Activated T-cell treated with anti-CD3 and anti-CD28 coated beads, Interleukin-2, amount 50 U/mL, for 72 hours (primary cell): ENCODE measurements around the gene ADA. TPM values are rescaled to one million over a fixed set of nuclear protein-coding genes. Genes with fewer than 3 reads are reported as not detected.
"Not testable (repeated sequence)": the region's sequence is repeated elsewhere in the genome, so short reads cannot be mapped to it uniquely, and the experiment has no call there.

Source experiments
- ATAC-seq, 2 donors: fragments of 150-1000 bp; cut with Tn5 transposase; replicated peaks in 1 of 2; 2 replicates each; pipeline ENCODE4 v1.10.0; 2021; ENCODE audit warnings: moderate library complexity in 2 of 2, mild to moderate bottlenecking in 1 of 2
- DNase-seq, 2 donors: peaks; one replicate each; pipeline ENCODE4 v3.0.0; 2021 to 2022; ENCODE audit warnings: mixed read lengths in 1 of 2
- H3K27ac Mint-ChIP-seq: one replicate; pipeline ENCODE4 v1.8.0; 2022; ENCODE audit warnings: mild to moderate bottlenecking, moderate library complexity, mixed read lengths
- H3K27me3 Mint-ChIP-seq: one replicate; pipeline ENCODE4 v1.8.0; 2022; ENCODE audit warnings: low read depth, mixed read lengths
- H3K36me3 Mint-ChIP-seq, 2 donors: one replicate each; pipeline ENCODE4 v1.8.0; 2022; ENCODE audit warnings: mixed read lengths in 2 of 2, mild to moderate bottlenecking in 1 of 2; ENCODE audit not compliant: insufficient read depth in 2 of 2
- H3K4me1 Mint-ChIP-seq: one replicate; pipeline ENCODE4 v1.8.0; 2022; ENCODE audit warnings: low read depth, mixed read lengths
- H3K4me3 Mint-ChIP-seq, 2 donors: one replicate each; pipeline ENCODE4 v1.8.0; 2022; ENCODE audit warnings: mild to moderate bottlenecking in 2 of 2, mixed read lengths in 2 of 2, moderate library complexity in 2 of 2
- H3K9me3 Mint-ChIP-seq, 2 donors: one replicate each; pipeline ENCODE4 v1.8.0; 2022; ENCODE audit warnings: mixed read lengths in 2 of 2
- total RNA-seq, 2 donors: library from RNA; stranded (reverse); gene quantifications; one replicate each; pipeline ENCODE4 v1.2.3, GENCODE V29; 2022

Gene ADA
- total RNA-seq, 2 donors from 2014 or later: 26.7 to 43.4 TPM

DNA sequence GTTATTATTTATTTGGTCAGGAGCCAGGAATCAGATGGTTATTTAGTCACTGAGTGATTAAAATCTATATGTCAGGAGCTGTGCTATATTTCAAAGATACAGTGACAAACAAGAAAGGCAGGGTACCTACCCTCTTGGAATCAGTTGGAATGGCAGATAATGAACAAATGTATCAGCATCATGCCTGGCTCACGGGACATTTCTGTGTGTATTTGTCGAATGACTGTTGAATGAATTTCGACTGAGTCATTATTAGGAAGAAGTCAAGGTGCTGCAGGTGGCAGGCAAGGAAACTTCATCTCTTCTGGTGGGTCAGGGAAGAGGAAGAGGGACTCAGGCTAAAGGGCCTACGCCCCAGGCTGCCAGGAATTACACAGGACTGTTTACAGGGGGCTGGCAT, 55.5 kb downstream of the ADA start:
- ATAC-seq (no peak), DNase-seq (no peak)
- no peaks in the 10 kb centered on the region for H3K9me3 Mint-ChIP-seq
- peaks cover 19% of the 10 kb centered on the region for H3K4me1 Mint-ChIP-seq
- H3K36me3 Mint-ChIP-seq: no peaks in the 10 kb centered on the region
- H3K27me3 Mint-ChIP-seq: no peaks in the 10 kb centered on the region
- H3K27ac Mint-ChIP-seq: no peak overlapping the region
- H3K4me3 Mint-ChIP-seq: no peak overlapping the region

DNA sequence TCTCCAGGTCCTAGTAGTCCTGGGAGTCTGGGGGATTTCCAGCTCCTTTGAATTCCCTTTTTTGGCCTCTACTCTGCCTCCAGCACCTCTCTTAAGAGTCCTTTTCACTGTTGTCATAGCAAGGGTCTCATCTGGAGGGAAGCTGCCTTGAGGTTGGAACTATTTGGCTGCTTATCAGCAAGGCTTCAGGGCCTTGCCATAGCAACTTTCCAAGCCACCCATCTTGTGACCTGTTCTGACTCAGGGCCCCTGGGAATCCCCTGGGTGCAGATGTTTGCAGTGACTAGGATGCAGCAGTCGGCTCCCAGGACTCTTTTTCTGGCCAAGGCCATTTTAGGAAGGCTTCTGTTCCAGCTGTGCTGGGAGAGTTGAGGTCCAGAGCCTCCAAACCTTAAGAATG, 56.8 kb downstream of the ADA start:
- H3K4me3 Mint-ChIP-seq: no peak overlapping the region
- DNase-seq (peak in 1 of 2 donors; percentile 31), ATAC-seq (peak; percentile 59 to 76)
- peaks cover 19% of the 10 kb centered on the region for H3K4me1 Mint-ChIP-seq
- H3K9me3 Mint-ChIP-seq: no peaks in the 10 kb centered on the region
- H3K36me3 Mint-ChIP-seq: no peaks in the 10 kb centered on the region
- no peaks in the 10 kb centered on the region for H3K27me3 Mint-ChIP-seq
- no peak overlapping the region for H3K27ac Mint-ChIP-seq

DNA sequence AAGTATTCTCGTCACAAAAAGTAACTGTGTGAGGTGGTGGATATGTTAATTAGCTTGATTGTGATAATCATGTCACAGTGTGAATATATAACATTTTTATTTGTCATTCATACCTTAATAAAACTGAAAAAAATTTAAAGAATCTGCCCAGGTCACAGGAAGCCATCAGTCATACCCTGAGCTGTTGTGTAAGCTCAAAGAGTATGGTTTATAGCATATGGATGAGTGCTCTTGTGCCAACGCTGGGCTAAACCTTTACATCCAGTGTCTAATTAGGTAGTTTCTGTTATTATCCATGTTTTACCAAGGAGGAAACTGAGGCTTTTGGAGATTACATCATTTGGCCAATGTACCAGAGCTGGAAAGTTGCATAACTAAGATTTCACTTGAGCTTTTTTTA, 57.7 kb downstream of the ADA start:
- DNase-seq (no peak), ATAC-seq (no peak)
- Mint-ChIP-seq H3K4me1 (peaks cover 19% of the 10 kb centered on the region), H3K27ac (no peak overlapping the region), H3K4me3 (no peak overlapping the region), H3K36me3 (no peaks in the 10 kb centered on the region), H3K9me3 (no peaks in the 10 kb centered on the region), H3K27me3 (no peaks in the 10 kb centered on the region)

DNA sequence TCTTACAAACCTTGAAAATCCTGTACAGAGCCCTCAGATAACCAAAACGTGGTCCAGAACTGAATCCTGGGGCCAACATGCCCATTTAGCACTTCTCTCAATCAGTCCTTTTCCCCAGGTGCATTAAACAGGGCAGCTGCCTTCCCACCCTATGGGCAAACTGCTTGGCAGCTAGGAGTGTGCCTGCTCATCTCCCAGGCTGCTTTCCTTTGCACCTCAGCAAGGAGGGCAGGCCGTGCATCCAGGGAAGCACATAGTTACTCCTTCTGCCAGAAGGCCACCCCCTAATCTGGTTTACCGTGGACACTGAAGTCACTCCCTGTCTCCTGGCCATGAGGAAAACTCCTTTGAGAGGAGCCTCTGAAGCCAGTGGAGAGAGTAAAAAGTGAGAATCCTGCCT, 59.1 kb downstream of the ADA start:
- Mint-ChIP-seq H3K36me3 (peaks cover 0 to 1% of the 10 kb centered on the region in 2 donors), H3K4me3 (no peak overlapping the region), H3K9me3 (no peaks in the 10 kb centered on the region), H3K27me3 (no peaks in the 10 kb centered on the region), H3K27ac (no peak overlapping the region), H3K4me1 (peaks cover 8% of the 10 kb centered on the region)
- DNase-seq: no peak
- no peak for ATAC-seq

DNA sequence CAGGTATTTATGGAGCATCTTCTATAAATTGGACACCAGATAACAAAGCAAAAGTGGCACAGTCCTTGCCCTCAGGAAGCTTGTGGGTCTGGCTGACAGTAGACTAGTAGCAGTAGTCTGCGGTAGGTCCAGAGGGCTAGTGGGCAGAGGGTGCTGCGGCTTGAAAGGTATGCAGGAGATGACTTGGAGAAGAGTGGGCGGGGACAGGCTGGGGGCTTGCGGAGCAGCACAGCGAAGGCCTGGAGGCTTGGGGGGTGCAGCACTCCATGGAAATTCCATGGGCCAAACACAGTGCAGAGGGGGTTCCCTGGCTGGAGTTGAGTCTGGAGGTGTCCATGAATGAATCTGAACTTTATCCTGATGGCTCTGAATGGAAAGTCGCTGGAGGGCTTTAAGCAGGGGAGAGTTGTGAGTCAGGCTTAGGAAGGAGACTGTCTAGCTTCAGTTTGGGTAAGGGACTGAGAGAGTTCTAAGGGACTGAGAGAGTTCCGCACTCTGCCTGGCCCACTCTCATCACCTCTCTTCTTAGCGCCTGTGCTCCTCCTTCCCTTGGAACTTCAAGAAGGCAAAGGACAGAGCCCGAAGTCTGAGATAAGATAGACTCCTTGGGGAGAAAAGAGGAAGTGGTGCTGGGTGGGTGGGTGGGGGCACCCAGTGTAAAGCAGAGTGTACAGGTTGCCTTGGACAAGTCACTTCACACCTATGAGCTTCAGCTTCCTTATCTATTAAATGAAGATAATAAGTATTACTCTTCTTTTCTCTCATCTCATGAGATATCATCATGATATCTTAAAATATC, 60.3 kb downstream of the ADA start:
- H3K4me1 Mint-ChIP-seq: peaks cover 8% of the 10 kb centered on the region
- ATAC-seq: no peak

DNA sequence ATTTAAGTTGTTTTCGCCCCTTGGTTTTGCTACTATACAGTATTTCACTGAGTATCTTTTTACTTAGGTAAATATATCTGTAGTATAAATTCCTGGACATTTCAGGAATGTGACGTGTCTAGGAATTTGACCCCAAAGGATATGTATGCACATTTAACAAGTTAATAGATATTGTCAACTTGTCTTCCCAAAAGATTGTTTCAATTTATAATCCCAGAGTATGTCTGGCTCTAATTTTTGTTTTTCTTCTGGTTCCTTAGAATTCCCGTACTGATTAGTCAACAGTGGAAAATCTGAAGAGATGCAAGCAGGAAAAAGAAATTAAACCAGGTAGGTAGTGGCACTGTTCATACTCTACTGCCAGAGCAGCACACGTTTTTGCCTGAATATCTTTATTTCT, 62.0 kb downstream of the ADA start:
- Mint-ChIP-seq H3K4me3 (no peak overlapping the region), H3K27ac (no peak overlapping the region), H3K36me3 (peaks cover 0 to 1% of the 10 kb centered on the region in 2 donors), H3K9me3 (no peaks in the 10 kb centered on the region), H3K27me3 (no peaks in the 10 kb centered on the region), H3K4me1 (peaks cover 10% of the 10 kb centered on the region)
- ATAC-seq (no peak), DNase-seq (no peak)

More for the DNA sequence above, 60.3 kb downstream of the ADA start:
- DNase-seq: no peak
- Mint-ChIP-seq H3K27ac (no peak overlapping the region), H3K36me3 (peaks cover 0 to 1% of the 10 kb centered on the region in 2 donors), H3K4me3 (no peak overlapping the region), H3K27me3 (no peaks in the 10 kb centered on the region), H3K9me3 (no peaks in the 10 kb centered on the region)

DNA sequence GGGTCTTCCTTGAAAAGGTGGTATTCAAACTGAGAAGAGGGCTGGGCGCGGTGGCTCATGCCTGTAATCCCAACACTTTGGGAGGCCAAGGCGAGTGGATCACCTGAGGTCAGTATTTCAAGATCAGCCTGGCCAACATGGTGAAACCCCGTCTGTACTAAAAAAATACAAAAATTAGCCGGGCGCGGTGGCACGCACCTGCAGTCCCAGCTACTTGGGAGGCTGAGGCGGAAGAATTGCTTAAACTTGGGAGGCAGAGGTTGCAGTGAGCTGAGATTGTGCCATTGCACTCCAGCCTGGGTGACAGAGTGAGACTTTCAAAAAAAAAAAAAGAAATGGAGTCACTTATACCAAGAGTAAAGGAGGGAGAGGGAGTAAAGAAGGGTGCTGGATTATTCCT, 63.2 kb downstream of the ADA start:
- not testable (repeated sequence) for H3K4me3 Mint-ChIP-seq, H3K36me3 Mint-ChIP-seq, H3K27me3 Mint-ChIP-seq, H3K4me1 Mint-ChIP-seq, H3K9me3 Mint-ChIP-seq, H3K27ac Mint-ChIP-seq, ATAC-seq, DNase-seq

DNA sequence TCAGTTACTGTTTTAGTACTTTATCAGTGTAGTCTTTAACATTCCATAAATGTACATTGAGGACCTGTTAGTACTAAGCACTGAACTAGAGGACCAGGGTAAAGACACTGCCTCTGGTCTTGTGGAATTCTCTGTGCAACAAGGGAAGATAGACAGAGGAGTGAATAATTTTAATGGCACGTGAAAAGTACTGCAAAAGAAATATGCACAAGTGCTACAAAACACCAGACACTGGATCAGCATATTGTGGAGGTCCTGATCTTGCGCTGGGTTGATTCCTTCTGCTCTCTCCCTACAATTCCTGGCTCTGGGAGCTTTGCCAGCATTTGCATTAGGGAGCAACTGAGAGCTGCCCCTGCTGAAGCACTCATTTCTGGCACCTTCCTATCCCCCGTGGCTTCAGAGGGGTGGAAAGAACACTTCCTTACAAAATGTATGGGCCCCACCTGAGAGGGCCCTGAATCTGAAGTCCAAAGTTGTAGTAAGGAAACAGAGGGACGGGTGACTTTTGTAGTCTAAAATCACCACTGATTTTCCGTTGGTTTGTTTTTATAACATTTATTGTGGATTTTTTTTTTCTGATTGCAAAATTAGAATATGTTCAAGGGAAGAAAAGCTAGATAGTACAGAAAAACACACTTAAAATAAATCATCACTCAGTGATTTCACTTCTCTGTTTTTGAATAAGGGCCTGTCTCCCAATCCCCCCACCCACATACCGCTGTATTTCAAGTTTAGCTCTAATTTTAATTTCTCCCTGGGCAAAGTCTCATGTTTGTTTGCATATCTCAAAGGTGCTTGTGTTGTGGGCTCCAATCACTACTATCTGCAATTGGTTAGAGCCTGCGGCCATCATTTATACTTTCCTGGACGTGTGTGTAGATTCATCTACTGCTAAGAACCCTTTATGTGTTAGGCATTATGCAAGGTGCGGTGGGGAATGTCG, 64.2 kb downstream of the ADA start:
- Mint-ChIP-seq H3K9me3 (no peaks in the 10 kb centered on the region), H3K27ac (no peak overlapping the region), H3K36me3 (peaks cover 0 to 1% of the 10 kb centered on the region in 2 donors), H3K4me3 (no peak overlapping the region), H3K4me1 (peaks cover 7% of the 10 kb centered on the region), H3K27me3 (no peaks in the 10 kb centered on the region)
- DNase-seq: no peak
- no peak for ATAC-seq

DNA sequence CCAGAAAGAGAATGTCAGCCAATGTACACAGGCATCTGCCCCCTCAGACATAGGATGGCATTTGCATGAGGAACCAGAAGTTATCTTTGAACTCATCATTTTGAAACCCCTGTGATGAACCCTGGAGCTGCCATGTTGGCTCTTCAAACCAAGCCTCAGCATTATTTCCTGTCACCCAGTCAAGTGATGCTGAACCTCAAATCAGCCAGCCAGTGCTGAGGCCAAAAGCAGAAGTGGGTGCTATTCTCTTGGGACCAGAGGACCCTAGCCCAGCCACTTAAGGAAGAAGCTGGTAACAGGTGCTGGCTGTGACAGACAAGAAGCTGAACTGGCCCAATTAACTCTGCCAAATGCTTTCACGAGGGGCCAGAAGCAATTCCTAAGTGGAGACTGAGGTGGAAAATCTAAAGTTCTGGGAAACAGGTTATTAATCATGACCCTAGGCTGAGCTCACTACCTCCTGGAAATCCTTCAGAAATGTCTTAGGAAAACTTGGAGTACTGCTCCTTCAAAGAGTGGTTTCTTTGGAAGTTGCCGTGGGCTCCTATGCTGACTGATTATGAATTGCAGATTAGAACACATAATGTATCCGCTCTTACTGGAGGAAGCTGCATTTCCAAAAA, 65.1 kb downstream of the ADA start:
- no peak for DNase-seq

DNA sequence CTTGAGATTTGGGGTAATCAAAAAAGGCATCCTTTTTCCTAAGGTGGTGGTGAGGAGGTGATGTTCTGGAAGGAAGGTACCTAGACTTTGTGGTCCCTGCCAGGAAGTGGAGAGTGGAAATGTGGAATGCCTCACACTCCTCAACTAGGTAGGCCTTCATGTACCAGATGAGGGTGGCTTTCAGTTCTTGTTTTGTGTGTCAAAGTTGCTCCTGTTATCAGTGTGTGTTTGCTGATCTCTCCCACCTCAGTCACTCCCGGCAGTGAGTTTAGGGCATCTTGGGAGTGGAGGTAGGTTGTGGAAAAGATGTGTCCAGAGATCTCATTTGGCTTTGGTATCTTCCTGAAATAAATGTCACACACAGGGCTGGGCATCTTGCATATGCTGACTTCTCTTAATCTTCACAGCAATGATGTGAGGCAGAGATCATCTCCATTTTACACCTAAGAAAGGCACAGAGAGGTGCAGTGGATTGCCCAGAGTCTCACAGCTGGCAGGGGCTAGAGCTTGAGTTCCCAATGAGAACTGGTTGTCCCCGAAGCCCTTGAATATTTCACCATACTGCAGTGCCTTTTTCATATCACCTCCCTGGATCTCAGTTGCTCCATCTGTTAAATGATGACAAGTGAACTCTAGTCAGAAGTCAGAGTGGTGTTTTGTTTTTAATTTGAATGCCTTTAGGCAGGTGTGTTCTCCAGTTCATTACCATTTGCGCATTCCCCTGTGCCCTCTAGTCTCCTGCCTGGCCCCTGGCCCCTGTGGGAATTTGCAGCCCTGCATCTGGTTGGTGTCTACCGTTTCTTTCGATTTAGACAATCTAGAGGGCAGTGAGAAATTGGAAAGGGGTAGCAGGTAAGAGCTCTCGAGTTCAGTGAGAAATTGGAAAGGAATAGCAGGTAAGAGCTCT, 66.2 kb downstream of the ADA start:
- Mint-ChIP-seq H3K27ac (peak overlapping the region; percentile 62), H3K27me3 (peaks cover 6% of the 10 kb centered on the region), H3K36me3 (peaks cover 0 to 1% of the 10 kb centered on the region in 2 donors), H3K4me3 (no peak overlapping the region), H3K4me1 (peaks cover 7% of the 10 kb centered on the region), H3K9me3 (no peaks in the 10 kb centered on the region)
- DNase-seq (no peak), ATAC-seq (peak in 1 of 2 donors; percentile 45)

More for the DNA sequence above, 65.1 kb downstream of the ADA start:
- H3K27me3 Mint-ChIP-seq: peaks cover 6% of the 10 kb centered on the region
- no peak overlapping the region for H3K4me3 Mint-ChIP-seq
- peaks cover 7% of the 10 kb centered on the region for H3K4me1 Mint-ChIP-seq
- no peak overlapping the region for H3K27ac Mint-ChIP-seq
- ATAC-seq: peak; percentile 58 to 64
- H3K9me3 Mint-ChIP-seq: no peaks in the 10 kb centered on the region
- H3K36me3 Mint-ChIP-seq: peaks cover 0 to 1% of the 10 kb centered on the region in 2 donors

DNA sequence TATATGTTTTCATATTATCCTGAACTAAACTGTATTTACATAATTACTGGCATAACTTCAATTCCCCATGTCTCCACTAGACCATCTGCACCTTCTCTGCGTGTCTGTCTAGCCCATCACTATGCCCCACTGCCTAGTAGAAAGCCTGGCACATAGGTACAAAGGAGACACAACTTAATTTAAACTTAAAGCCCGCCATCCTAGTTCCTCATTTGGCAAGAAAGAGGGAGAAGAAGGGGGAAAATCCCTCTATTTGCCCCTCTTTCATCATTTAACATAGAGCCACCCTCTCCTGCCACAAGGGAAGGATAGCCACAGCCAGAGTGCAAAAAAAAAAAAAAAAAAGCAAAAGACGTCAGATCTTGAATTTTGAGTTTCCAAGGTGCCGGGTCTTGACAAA, 67.3 kb downstream of the ADA start:
- Mint-ChIP-seq H3K36me3 (peaks cover 0 to 1% of the 10 kb centered on the region in 2 donors), H3K27ac (no peak overlapping the region), H3K27me3 (peaks cover 6% of the 10 kb centered on the region), H3K9me3 (no peaks in the 10 kb centered on the region), H3K4me1 (peaks cover 7% of the 10 kb centered on the region), H3K4me3 (no peak overlapping the region)
- ATAC-seq (no peak), DNase-seq (no peak)

DNA sequence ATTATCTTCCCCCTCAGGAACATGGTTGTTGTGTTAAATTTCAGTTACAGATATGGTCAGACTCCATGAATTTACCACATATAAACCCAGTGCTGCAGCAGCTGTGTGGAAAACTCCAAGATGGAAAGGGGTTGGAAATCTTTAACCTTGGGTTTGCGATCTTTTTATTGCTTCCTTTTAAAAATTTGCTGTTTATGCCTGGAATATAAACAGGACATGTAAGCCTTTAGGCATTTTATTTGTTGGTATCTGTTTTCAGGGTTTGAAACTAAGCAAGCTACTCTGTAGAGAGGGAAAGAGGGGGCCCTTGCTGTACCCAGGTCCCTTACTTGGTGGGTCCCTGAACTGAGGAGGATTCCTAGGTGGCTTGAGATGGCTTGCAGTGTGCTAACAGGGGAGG, 68.3 kb downstream of the ADA start:
- Mint-ChIP-seq H3K4me3 (no peak overlapping the region), H3K27me3 (peaks cover 6% of the 10 kb centered on the region), H3K4me1 (peaks cover 7% of the 10 kb centered on the region), H3K36me3 (peaks cover 0 to 3% of the 10 kb centered on the region in 2 donors), H3K27ac (no peak overlapping the region), H3K9me3 (peaks cover 0 to 2% of the 10 kb centered on the region in 2 donors)
- DNase-seq (no peak), ATAC-seq (no peak)
